GM18520 (cell line): ENCODE data around the gene KLHL6.
A peak's percentile ranks its signal among the peaks of the same experiment; 100 is the strongest.
"Not testable (repeated sequence)": the region's sequence is repeated elsewhere in the genome, so short reads cannot be mapped to it uniquely, and the experiment has no call there.

Experiments
- ATAC-seq: cut with Tn5 transposase; IDR thresholded peaks from one replicate; pipeline ENCODE4 v1.9.1; 2021; ENCODE audit not compliant: unreplicated experiment

The KLHL6 gene

DNA sequence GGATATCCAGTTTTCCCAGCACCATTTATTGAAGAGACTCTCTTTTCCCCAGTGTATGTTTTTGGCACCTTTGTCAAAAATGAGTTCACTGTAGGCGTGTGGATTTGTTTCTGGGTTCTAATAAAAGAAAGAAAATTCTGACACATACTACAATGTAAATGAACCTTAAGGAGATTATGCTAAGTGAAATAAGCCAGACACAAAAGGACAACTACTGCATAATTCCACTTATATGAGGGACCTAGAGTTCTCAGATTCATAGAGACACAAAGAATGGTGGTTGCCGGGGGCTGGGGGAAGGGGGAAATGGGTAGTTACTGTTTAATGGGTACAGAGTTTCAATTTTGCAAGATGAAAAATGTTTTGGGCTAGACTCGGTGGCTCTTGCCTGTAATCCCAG is 14.7 kb upstream of the KLHL6 start:
- not testable (repeated sequence) for ATAC-seq

GRCh38 chr3:183566880-183567279 is 11.4 kb upstream of the KLHL6 start:
- no peak for ATAC-seq

DNA sequence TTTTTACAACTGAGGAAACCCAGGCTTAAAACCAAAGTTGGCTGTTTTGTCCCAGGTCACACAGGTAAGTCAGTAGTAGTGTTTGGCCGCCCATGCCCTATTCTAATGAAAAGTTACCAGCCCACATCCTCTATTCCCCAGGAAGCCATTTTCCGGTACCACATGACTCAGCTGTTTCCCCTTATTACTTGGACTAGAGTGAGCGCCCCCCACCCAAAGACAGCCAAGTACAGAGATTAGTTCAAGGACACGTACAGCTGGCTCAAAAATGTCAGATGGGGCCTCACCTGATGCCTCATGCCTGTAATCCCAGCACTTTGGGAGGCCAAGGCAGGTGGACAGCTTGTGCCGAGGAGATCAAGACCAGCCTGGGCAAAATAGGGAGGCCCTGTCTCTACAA is 8.5 kb upstream of the KLHL6 start:
- ATAC-seq, result no peak

DNA sequence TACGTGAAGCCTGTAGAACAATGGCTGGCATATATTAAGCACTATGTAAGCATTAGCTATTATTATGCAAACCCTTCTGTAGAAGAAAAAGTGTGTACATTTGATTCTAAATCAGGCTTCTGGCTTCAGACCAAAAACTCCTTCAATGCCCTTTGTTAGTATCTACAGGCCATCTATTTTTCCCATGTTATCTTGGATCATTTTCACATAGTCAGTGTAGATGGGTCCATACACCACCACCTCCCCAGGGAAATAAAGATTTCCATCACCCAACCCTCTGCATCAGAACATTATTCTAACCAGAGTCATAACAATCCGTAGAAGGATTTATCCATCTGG is 8.0 kb upstream of the KLHL6 start:
- no peak for ATAC-seq

DNA sequence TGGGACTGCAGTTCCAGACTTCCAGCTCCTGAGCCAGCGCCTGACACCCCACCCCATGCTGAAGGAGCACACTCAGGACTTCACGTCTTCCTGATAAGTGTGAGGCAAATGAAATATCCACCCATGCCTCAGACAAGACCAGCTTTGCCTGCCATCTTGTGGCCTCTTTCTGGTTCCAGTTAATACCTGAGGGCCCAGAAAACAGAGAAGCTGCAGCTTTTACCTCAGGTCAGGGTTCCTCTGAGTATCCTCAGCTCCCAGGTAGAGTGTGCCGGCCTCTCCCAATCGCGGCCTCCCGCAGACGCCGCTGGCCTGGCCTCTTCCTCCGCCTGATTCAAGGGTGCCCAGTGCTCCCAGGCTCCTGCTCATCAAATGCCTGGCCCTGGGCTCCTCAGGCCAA is 5.1 kb upstream of the KLHL6 start:
- no peak for ATAC-seq

DNA sequence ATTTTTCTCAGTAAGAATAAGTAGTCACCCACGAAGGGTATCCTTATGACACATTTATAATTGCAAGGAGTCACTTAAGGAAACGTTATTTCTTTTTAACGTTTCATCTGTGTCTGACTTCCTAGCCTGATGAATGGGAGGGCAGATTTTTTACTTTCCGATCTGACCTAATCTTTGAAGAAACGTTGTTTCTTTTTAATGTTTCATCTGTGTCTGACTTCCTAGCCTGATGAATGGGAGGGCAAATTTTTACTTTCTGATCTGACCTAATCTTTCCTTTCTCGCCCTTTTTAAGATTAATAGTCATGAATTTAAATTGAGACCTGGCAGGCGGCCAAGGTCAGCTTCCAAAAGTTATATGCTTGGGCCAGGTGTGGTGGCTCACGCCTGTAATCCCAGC is 3.0 kb upstream of the KLHL6 start:
- ATAC-seq, result no peak

DNA sequence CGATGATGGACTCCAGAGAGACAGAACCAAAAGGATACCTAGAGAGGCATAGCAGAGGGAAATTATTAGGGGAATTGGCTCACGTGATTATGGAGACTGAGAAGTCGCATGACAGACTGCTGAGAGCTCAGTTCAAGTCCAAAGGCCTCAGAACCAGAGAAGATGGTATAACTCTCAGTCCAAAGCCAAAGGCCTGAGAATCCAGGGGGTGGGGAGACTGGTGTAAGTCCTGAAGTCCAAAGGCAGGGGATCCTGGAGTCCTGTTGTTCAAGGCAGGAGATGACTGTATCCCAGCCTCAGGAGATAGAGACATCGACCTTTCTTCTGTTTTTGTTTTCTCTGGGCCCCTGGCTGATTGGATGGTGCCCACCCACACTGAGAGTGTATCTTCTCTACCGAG is 1.2 kb upstream of the KLHL6 start:
- ATAC-seq, result no peak

DNA sequence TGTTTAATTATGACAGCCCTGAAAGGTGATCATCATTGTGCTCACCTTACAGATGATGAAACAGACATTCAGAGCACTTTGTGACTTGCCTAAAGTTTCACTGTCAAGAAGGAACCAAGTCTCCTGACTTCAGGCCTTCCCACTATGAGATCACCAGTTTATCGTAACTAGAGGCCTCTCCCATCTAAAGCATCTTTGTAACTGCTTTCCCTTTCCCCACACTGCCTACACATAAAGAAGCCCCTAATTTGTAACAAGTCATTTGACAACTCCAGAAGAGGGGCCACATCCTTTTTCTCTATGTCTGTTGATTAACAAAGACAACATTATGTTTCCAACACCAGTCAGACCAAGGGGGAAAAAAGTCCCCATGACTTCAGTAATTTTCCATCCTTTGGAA is 1.1 kb downstream of the KLHL6 start:
- peak; percentile 37 for ATAC-seq

DNA sequence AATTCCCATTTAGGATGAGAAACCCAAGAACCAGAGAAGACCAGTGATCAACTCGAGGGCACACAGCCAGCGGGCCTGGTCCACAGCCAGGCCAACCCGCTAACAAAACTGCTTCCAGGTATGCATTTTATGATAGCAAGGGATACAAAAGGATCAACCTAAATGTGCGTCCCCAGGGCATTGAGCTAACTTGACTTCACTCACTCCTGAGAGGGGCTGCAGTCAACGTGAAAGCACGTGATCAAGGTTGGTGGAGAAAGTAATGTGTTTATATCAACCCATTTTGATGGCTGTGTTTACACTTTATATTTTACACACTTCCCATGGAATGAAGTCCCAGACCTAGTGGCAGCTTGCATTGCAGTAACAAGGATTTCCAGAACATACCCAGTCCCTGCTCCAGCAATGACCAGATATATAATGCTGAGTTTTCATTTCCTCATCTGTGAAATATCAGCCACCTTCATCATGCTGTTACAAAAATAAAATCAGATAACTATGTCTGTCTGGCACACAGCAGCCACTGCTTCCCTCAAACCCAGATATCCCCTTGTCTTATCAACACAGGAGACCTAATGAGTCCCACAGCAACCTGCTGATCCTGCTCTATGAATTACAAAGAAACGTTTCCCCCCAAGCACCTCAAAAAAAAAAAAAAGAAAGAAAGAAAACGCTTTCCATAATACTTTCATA is 2.0 kb downstream of the KLHL6 start:
- no peak for ATAC-seq

GRCh38 chr3:183551930-183552329 is 3.6 kb downstream of the KLHL6 start:
- no peak for ATAC-seq

GRCh38 chr3:183548262-183548769 is 7.2 kb downstream of the KLHL6 start:
- no peak for ATAC-seq

DNA sequence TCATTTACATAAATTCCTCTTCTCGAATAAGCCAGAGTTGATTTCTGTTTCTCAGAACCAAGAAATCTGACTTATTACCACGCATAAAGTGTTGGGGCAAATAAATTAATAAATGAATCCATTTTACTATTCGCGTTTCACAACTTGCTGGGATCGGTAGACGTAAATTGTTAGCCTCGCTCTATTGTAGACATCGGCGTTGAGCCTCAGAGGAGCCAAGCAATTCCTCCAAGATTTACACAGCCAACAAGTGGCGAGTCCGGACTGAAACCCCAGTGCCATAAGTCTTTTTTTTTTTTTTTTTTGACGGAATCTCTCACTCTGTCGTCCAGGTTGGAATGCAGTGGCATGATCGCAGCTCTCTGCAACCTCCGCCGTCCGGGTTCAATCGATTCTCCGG is 8.9 kb downstream of the KLHL6 start:
- ATAC-seq, result no peak

DNA sequence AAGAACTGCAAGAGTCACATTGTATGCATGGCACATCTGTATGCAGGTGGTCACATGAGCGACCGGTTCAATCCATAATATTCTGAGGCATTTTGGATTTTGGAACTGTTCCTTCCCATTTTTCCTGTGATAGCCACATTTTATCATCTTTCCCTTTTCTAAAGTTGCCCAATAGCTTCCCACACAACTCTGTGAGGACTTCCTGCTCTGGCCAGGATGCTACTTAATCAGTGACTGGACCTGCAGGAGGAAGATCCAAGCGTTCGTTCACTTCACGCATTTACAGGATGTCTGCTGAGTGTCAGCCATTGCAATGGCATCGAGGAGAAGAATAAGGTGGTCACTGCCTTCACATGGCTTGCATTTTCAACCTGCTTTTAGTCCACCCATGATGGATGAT is 9.8 kb downstream of the KLHL6 start:
- ATAC-seq, result no peak

DNA sequence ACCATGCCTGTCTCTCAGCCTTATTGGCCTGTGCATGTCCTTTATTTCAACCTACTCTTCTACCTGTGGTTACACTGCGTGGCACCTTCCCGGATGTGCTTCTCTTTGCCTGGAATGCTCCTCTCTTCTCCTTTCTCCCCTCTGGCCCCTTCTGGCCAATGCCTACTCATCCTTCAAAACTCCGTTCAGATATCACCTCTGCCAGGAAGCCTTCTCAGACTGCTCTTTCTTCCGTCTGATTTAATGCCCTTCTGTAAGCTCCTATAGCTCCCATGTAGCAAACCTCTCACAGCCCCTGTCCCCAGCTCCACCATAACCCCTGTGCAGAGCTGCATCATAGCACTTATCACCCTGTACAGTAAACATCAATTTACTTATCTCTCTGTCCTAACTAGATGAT is 13.2 kb downstream of the KLHL6 start:
- ATAC-seq, result no peak

GRCh38 chr3:183541738-183542137 is 13.8 kb downstream of the KLHL6 start:
- no peak for ATAC-seq

GRCh38 chr3:183541235-183541655 is 14.3 kb downstream of the KLHL6 start:
- no peak for ATAC-seq

DNA sequence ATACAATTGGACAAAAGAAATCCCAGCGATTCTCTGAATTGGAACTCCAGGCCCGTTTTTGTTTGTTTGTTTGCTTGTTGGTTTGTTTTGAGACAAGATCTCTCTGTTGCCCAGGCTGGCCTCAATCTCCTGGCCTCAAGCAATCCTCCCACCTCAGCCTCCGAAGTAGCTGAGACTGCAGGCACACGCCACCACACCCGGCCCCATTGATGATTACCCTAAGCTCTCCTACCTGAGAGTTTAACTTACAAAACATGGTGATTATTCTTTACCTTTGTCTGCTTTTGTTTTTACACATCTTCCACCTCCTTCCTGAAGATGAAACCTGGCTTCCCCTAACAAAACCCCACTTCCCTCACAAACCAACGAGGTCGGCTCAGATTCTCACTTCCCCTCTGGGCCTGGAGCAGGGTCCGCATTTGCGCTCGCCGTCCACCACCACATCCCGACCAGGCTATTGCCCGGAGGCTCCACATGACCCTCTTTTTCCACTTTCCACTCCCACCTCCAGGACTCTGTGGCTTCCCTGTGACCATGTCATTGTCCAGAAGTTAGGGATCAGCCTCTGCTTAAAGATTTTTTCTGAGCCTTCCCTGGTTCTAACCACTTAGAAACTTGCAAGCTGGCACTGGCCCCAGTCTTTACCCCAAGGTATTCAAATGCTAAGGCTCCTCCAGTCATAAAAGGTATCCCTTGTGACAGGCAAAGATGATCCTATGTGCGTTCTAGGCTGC is 14.8 kb downstream of the KLHL6 start:
- no peak for ATAC-seq

DNA sequence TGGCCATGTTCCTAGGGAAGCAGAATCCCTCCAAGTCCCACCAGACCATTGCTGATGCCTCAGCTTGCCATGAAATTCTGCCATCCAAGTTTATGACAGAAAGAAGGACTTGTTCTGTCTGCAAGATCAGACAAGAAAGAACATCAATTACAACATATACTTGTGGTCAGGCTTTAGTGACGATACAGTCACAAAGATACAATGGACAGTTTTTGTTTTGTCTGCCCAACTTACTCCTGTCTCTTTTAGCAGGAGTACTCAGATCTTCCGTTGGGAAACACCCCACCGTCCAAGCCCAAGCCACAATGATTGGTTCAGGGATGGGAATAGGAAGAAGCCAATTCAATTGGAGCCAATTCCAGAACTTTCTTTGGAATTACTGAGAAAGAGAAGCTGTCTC is 15.7 kb downstream of the KLHL6 start:
- ATAC-seq, result no peak

GRCh38 chr3:183538486-183538885 is 17.0 kb downstream of the KLHL6 start:
- no peak for ATAC-seq

- no peak for ATAC-seq
These were observed 18.2 kb downstream of the KLHL6 start for GRCh38 chr3:183537295-183537730.

GRCh38 chr3:183536238-183536880 is 19.1 kb downstream of the KLHL6 start:
- ATAC-seq, result peak; percentile 74

- no peak for ATAC-seq
These were observed 21.3 kb downstream of the KLHL6 start for GRCh38 chr3:183534249-183534648.
